Stimulated activated CD4-positive, alpha-beta T cell treated with anti-CD3 and anti-CD28 coated beads, TNF-alpha, amount 100 ng/mL, for 48 hours (primary cell): ENCODE measurements around the gene VPS72.

ENCODE experiments used
- DNase-seq, 3 donors: peaks; one replicate each; pipeline ENCODE4 v3.0.0-alpha.2; 2020; ENCODE audit warnings: low read depth in 3 of 3

The VPS72 gene

DNA sequence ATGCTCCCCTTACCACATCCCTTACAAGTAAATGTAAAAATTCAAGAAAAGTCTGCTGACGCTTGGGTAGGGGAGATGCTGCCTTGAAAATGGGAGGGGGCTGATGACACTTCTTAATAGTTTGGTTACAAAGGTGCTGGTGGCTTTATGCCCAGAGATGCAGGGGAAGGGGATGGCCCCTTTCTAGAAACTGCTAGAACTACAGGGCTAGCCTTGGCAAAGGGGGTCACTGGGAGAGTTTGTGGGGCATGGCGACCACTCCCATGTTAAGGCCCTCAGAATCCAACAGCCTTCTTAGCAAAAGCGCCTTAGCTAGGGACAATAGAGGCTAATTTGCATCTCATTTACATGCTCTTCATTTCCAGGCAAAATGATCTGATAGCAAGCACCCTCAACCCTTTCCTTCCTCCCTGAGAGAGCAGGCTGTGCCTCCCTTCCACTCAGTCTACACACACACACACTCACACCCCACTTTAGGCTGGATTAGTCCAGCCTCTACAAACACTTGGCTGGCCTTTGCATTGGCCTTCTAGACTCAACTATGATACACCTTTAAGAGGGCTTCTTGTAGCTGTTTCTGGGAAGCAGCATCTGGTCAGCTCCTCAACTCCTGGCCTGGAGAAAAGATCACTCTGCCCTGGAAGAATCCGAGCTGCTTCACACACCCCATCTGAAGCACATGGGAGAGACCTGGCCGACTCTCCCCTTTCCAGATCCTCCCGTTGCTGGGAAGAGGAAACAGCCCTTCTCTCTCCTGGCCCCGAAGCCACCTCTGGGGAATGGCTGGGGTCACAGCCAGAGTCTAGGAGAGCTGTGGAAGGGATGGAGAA lies 45.3 kb downstream of the VPS72 start:
- DNase-seq: no peak

GRCh38 chr1:151143986-151144385 lies 46.0 kb downstream of the VPS72 start:
- no peak for DNase-seq

DNA sequence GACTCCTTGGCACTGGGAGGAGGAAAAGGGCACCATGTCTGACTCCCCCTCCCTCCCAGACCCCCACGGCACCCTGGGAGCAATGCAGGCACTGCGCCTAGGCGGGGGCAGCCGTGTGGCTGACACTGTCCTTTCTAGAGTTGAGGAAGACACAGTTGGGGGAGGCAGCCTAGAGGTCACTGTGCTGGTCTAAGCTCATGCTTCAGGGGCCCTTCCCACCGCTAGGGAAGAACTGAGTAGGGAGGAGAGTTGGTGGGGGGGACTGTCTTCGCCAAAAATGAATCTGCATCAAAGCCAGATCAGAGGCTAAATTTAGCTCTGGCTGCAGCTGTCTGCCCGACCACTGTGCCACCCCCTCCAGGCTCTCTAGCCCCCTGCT lies 47.0 kb downstream of the VPS72 start:
- DNase-seq: no peak

DNA sequence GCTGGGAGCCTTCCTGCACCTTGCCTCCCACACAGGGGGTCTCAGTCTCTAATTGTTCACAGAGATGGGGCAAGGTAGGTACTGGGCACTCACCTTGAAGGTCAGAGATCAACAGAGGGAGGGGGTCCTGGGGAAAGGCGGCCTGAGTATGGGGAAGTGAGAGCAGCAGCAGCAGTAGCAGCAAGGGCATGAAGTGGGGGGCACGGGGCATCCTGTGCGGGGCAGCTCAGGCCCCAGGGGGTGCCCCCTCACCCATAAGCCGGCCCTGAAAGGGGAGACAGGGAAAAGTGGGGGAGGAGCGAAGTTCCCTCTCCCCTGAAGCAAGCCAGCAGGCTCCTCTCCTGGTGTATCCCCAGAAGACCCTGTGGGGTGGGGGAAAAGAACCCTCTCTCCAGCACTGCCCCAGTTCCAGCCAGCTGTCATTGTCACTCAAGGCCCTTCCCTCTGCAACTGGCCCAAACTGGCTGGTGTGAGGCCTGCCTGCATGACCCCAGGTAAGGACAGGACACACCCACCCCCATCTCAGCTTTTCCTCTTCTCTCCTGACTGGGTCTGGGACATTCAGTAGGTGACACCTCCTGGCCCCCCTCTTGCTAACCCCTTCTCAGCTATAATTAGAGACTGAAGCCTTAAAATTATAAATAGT lies 47.5 kb downstream of the VPS72 start:
- no peak for DNase-seq

DNA sequence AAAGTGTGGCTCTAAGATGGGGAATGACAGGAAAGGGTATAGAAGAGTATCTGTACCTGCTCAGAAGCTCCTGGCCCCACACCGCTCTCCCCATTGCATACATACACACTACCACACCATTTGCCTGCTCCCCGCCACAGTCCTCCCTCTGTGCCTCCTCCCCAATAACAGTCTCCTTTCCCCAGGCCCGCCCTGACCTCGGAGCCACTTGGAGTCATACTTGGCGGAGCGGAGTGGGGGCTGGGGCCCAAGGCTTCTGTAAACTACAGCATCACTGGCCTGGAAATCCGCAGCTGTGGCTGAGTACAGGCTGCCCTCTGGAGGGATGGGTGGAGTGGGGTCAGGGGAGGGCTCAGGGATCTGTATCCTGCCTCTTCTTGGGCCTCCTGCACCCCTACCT lies 52.2 kb downstream of the VPS72 start:
- DNase-seq: no peak

DNA sequence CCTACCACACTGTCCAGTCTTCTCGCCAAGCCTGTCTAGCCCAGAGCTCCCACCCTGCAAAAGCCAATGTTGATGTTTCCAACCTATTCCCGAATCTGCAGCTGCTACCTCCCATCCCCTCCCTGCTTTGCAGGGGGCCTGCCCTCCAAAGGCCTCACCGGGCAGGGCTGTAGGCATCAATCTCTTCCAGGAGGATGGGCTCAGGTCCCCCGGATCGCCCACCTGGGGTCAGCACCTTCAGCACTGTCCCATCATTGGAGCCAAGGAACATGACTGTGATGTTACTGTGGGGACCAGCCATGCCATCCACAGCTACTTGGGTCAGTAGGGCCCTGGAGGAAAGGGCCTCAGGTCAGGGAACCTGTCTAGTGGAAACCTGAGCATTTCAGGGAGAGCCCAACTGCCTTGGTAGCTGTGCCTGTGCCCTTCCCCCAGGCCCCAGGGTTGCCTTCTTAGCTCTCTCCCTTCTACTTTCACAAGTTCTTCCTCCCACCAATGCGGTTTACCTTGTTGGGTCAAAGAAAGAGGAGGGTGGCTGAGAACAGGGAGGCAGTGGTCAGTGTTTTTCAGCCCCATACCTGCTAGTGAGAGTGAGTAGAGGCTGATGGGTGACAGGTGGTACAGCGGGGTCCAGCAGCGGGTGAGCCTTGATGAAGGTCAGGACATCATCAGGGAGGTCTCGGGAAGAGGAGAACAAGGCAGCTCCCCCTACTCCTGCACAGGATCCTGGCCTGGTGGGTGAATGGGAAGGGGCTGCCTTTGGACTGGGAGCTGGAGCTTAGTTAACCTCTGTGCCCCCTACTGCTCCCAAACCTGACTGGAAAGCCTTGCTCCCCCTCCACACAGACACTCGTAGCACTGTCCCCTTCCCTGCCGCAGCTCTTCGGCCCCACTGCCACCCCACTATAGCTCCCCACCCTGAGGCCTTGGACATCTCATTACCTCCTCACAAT lies 54.3 kb downstream of the VPS72 start:
- no peak for DNase-seq

DNA sequence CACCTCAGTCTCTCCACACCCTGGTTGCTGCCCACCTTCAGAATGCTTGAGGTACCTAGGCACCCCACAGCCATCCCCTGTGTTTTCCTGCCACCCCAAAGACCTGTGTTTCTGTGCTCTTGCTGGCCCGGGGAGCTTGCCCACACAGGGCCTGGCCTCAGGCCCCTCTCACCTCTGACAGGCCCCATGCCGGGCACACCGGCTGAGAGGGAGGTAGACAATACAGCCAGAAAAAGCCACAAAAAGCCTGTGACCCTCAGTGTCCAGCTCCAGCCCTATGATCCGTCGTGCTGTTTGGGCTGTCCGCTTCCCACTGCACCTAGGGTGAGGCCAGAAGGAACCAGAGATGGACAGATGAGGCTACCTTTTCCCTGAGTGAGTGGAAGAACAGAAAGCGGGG lies 55.0 kb downstream of the VPS72 start:
- DNase-seq: no peak

DNA sequence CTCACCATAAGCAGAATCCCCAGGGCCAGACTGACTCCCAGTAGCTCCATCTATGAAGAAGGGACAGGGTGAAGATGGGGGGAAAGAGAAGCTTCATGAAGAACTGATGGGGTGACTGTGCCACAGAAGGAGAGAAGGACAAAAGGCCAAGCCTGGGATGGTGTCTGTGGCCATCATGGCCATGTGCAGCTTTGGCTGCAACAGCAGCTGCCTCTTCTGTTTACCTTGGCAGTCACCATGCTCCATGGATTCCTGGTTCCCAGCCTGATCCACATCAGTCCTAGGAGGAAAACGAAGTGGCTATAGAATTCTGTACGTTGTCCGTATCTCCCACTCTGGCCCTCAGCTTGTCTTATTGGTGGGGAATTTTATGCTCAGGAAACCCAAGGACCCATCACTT lies 55.6 kb downstream of the VPS72 start:
- no peak for DNase-seq

- no peak for DNase-seq
Observed at GRCh38 chr1:151133018-151133806, 56.8 kb downstream of the VPS72 start.

DNA sequence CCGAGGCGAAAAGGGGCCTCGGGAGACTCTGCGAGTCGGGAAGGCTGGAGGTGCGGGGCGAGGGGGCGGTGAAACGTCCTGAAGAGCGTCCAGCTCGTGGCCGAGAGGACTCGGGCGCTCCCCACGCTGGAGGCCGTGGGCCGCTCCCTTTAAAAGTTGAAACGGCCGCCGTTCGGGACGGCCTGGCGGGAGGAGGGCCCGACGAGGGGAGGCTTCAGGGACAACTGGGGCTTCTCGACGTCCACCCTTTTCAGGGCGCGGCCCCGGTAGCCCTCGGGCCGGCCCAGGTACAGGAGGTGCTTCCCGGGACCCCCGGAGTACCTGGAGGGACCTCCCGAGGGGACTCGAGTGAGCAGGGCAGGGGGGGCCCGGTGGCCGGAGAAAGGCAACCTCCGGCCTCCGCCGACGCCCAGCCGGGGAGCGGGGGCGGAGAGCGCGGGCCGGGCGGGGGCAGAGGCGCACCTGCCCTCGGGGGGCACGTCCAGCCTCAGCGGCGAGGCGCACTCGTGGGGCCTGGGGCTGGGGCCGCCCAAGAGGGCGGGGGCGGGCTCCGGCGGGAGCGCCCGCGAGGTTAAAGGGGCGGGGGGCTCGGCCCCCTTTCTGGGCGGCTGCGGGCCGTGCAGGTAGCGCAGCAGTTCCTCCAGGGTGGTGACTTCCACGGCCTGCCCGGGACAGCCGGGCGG lies 57.5 kb downstream of the VPS72 start:
- no peak for DNase-seq

GRCh38 chr1:151131701-151132334 lies 58.2 kb downstream of the VPS72 start:
- DNase-seq: no peak

- DNase-seq: peak; percentile 69 to 85 (median 80)
Observed at GRCh38 chr1:151130987-151131586, 58.9 kb downstream of the VPS72 start.

GRCh38 chr1:151128800-151129199 lies 61.2 kb downstream of the VPS72 start:
- no peak for DNase-seq
